ENCODE results near the gene GAL3ST2. TPM values are rescaled to one million over a fixed set of nuclear protein-coding genes. Genes with fewer than 3 reads are reported as not detected.

GAL3ST2 gene
- total RNA-seq, 1 donor from 2014 or later = not detected

DNA sequence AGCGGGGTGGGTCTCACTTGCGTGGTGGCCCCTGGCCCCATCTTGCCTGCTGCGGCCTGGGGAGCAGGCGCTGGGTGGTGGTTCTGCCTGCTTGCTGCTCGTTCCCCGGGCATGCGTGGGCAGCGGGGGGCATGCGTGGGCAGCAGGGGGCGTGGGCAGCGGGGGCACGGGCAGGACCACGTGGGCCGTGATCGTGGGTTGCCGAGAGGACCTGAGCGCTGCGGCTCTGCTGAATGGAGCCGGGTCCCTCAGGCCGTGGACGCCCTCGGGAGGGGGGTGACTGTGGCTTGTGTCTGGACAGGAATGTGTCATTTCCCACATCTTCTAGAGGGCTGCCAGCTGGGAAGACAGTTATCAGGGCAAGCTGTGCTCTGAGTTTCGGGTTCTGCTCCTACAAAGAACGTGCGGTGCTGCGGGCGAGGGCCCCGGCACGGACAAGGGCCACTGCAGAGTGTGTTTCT, 8.3 kb upstream of the GAL3ST2 start:
- H3K36me3 Mint-ChIP-seq (ENCODE audit: low read depth, unreplicated experiment) = no peaks in the 10 kb centered on the region
- H3K4me3 Mint-ChIP-seq (ENCODE audit: unreplicated experiment) = no peak overlapping the region
- peaks cover 2% of the 10 kb centered on the region for H3K4me1 Mint-ChIP-seq (ENCODE audit: unreplicated experiment)
- TF ChIP-seq, protein P1, sequence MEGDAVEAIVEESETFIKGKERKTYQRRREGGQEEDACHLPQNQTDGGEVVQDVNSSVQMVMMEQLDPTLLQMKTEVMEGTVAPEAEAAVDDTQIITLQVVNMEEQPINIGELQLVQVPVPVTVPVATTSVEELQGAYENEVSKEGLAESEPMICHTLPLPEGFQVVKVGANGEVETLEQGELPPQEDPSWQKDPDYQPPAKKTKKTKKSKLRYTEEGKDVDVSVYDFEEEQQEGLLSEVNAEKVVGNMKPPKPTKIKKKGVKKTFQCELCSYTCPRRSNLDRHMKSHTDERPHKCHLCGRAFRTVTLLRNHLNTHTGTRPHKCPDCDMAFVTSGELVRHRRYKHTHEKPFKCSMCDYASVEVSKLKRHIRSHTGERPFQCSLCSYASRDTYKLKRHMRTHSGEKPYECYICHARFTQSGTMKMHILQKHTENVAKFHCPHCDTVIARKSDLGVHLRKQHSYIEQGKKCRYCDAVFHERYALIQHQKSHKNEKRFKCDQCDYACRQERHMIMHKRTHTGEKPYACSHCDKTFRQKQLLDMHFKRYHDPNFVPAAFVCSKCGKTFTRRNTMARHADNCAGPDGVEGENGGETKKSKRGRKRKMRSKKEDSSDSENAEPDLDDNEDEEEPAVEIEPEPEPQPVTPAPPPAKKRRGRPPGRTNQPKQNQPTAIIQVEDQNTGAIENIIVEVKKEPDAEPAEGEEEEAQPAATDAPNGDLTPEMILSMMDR (IDR thresholded peaks at IDR 0.05; ENCODE audit: unreplicated experiment) = no peak
- no peak for DNase-seq (ENCODE audit: low spot score)
- H3K27ac Mint-ChIP-seq (ENCODE audit: unreplicated experiment) = no peak overlapping the region
- H3K27me3 Mint-ChIP-seq (ENCODE audit: unreplicated experiment) = peaks cover 1% of the 10 kb centered on the region
- no peaks in the 10 kb centered on the region for H3K9me3 Mint-ChIP-seq (ENCODE audit: unreplicated experiment)

DNA sequence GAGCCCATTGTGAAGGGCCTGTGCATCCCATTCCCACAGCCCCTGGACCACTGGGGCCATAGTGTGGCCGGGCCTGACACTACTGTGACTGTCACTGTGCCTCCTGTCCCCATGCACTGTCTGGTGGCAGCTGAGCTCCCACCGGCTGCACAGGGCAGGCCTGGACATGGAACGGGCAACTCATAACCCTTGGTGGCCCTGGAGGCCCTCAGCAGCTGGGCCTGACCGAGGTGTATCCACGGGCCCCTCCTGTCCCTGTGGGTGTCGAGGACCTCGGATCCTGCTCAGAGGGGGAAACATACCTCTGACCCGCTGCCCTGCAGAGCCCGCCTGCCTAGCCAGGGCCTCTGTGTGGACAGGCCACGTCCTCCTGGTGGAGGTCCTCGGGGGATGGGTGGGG, 7.8 kb upstream of the GAL3ST2 start:
- DNase-seq (ENCODE audit: low spot score) = no peak
- H3K4me3 Mint-ChIP-seq (ENCODE audit: unreplicated experiment) = no peak overlapping the region
- H3K27ac Mint-ChIP-seq (ENCODE audit: unreplicated experiment) = no peak overlapping the region

GRCh38 chr2:241769819-241770184, 6.8 kb upstream of the GAL3ST2 start:
- Mint-ChIP-seq H3K9me3 (ENCODE audit: unreplicated experiment) (no peaks in the 10 kb centered on the region), H3K27me3 (ENCODE audit: unreplicated experiment) (no peaks in the 10 kb centered on the region), H3K36me3 (ENCODE audit: low read depth, unreplicated experiment) (no peaks in the 10 kb centered on the region), H3K4me1 (ENCODE audit: unreplicated experiment) (peaks cover 2% of the 10 kb centered on the region), H3K4me3 (ENCODE audit: unreplicated experiment) (no peak overlapping the region), H3K27ac (ENCODE audit: unreplicated experiment) (no peak overlapping the region)
- no peak for DNase-seq (ENCODE audit: low spot score)
- TF ChIP-seq, protein P1 (IDR thresholded peaks at IDR 0.05; ENCODE audit: unreplicated experiment) = no peak

More for the DNA sequence above, 7.8 kb upstream of the GAL3ST2 start:
- H3K9me3 Mint-ChIP-seq (ENCODE audit: unreplicated experiment) = no peaks in the 10 kb centered on the region
- TF ChIP-seq, protein P1 (IDR thresholded peaks at IDR 0.05; ENCODE audit: unreplicated experiment) = no peak
- no peaks in the 10 kb centered on the region for H3K36me3 Mint-ChIP-seq (ENCODE audit: low read depth, unreplicated experiment)
- peaks cover 1% of the 10 kb centered on the region for H3K27me3 Mint-ChIP-seq (ENCODE audit: unreplicated experiment)
- H3K4me1 Mint-ChIP-seq (ENCODE audit: unreplicated experiment) = peaks cover 2% of the 10 kb centered on the region

DNA sequence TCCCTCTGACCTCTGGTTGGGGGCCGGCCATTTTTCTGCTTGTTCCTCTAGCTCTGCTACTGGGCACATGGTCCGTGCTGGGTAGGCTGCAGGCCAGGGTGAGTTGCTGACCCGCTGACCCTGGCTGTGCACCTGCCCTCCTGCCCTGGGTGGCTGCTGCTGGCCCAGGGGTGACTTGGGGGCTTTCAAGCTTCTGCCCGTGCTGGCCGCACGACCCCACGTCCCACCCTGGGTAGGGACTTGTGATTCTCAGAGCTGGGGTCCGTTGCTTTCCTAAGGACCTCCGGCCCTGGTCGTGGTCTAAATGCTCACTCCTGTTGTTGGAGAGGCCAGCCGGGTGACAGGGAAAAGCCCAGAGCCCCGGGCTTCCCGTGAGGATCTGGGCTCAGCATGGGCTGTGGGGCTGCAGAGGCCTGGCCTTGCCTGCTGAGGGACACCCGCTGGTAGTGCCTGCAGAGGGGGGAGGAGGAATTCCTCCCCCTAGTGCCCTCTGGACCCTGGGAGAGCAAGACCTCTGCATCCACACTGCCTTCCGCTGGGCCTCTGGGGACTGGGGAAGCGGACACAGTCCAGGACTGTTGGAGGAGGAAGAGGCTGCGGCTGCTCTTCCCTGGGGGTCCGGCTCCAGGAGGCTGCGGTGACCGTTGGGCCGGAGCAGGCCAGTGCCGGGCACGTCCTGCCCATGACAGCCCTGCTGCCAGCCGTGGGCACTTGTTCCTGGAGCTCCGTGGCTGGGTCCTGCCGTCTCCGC, 6.3 kb upstream of the GAL3ST2 start:
- Mint-ChIP-seq H3K36me3 (ENCODE audit: low read depth, unreplicated experiment) (no peaks in the 10 kb centered on the region), H3K4me3 (ENCODE audit: unreplicated experiment) (no peak overlapping the region), H3K4me1 (ENCODE audit: unreplicated experiment) (peaks cover 2% of the 10 kb centered on the region), H3K27me3 (ENCODE audit: unreplicated experiment) (no peaks in the 10 kb centered on the region), H3K27ac (ENCODE audit: unreplicated experiment) (no peak overlapping the region), H3K9me3 (ENCODE audit: unreplicated experiment) (no peaks in the 10 kb centered on the region)
- DNase-seq (ENCODE audit: low spot score) = no peak
- TF ChIP-seq, protein P1 (IDR thresholded peaks at IDR 0.05; ENCODE audit: unreplicated experiment) = no peak

- Mint-ChIP-seq H3K36me3 (ENCODE audit: low read depth, unreplicated experiment) (no peaks in the 10 kb centered on the region), H3K9me3 (ENCODE audit: unreplicated experiment) (no peaks in the 10 kb centered on the region), H3K4me3 (ENCODE audit: unreplicated experiment) (no peak overlapping the region), H3K27ac (ENCODE audit: unreplicated experiment) (no peak overlapping the region), H3K27me3 (ENCODE audit: unreplicated experiment) (no peaks in the 10 kb centered on the region), H3K4me1 (ENCODE audit: unreplicated experiment) (peaks cover 2% of the 10 kb centered on the region)
- TF ChIP-seq, protein P1 (IDR thresholded peaks at IDR 0.05; ENCODE audit: unreplicated experiment) = no peak
- DNase-seq (ENCODE audit: low spot score) = no peak
These were observed 5.7 kb upstream of the GAL3ST2 start for GRCh38 chr2:241770936-241771285.

All from endothelial cell (in vitro differentiated cells).